A673 (cell line): ENCODE results near the gene FAM131C. TPM values are rescaled to one million over a fixed set of nuclear protein-coding genes. Genes with fewer than 3 reads are reported as not detected.
"Not testable (repeated sequence)": the region's sequence is repeated elsewhere in the genome, so short reads cannot be mapped to it uniquely, and the experiment has no call there.

Source experiments
- BruUV-seq: library from RNA; stranded (reverse); fragments of 400-500 nt; replicated peaks from 2 replicates; lab custom pipeline; 2021; lab: Mats Ljungman, UMichigan
- CTCF ChIA-PET: fragments of 300-600 bp; sonication (Branson Sonifier 250); formaldehyde crosslinking; loops from one replicate; lab custom pipeline; 2022; ENCODE audit warnings: antibody characterized with exemption; lab: Charles Lee
- POLR2A ChIA-PET: fragments of 300-600 bp; sonication (Branson Sonifier 250); formaldehyde crosslinking; loops from one replicate; lab custom pipeline; 2022; ENCODE audit warnings: antibody characterized with exemption; ENCODE audit not compliant: low non-redundant PET; lab: Charles Lee
- DNase-seq: peaks from one replicate; pipeline ENCODE4 v3.0.0-alpha.2; 2015; ENCODE audit warnings: low spot score
- H3K27ac ChIP-seq: fragments of 200-600 bp; sonication (generic); 2 replicates; pipeline ENCODE4 v1.5.1; 2016; ENCODE audit warnings: mixed run types, low read depth, mild to moderate bottlenecking, mixed read lengths, antibody characterized with exemption, low read length; ENCODE audit not compliant: poor library complexity, severe bottlenecking
- H3K27me3 ChIP-seq: fragments of 200-600 bp; sonication (generic); replicated peaks from 2 replicates; pipeline ENCODE4 v1.6.1; 2017; ENCODE audit warnings: mixed run types, low read depth, mild to moderate bottlenecking, mixed read lengths, antibody characterized with exemption, low read length; ENCODE audit not compliant: insufficient read depth, poor library complexity
- H3K36me3 ChIP-seq: fragments of 200-600 bp; sonication (generic); 2 replicates; pipeline ENCODE4 v1.6.1; 2016; ENCODE audit warnings: mixed run types, mild to moderate bottlenecking, mixed read lengths, antibody characterized with exemption, low read length; ENCODE audit not compliant: insufficient read depth, poor library complexity, severe bottlenecking
- H3K4me1 ChIP-seq: fragments of 200-600 bp; sonication (generic); 2 replicates; pipeline ENCODE4 v1.6.1; 2017; ENCODE audit warnings: mixed run types, mild to moderate bottlenecking, mixed read lengths, antibody characterized with exemption, low read length; ENCODE audit not compliant: insufficient read depth, poor library complexity, severe bottlenecking
- H3K4me3 ChIP-seq: fragments of 200-600 bp; sonication (generic); 2 replicates; pipeline ENCODE4 v1.5.1; 2016; ENCODE audit warnings: low read depth, mixed run types, mild to moderate bottlenecking, mixed read lengths, low read length; ENCODE audit not compliant: poor library complexity, severe bottlenecking
- H3K9me3 ChIP-seq: fragments of 200-600 bp; sonication (generic); 2 replicates; pipeline ENCODE4 v1.6.1; 2016; ENCODE audit warnings: mixed run types, low read depth, mild to moderate bottlenecking, mixed read lengths, antibody characterized with exemption, low read length; ENCODE audit not compliant: poor library complexity, severe bottlenecking
- EZH2 ChIP-seq: fragments of 200-600 bp; sonication (generic); IDR thresholded peaks from 2 replicates; pipeline ENCODE4 v1.6.1; 2017; ENCODE audit warnings: borderline replicate concordance, low read depth, mild to moderate bottlenecking, mixed read lengths, antibody characterized with exemption, low read length; ENCODE audit not compliant: poor library complexity, severe bottlenecking
- intact Hi-C: fragments of 100-400 bp; cut with micrococcal nuclease; formaldehyde crosslinking; loops from one replicate; pipeline ENCODE4 v1.10.0; 2022; ENCODE audit not compliant: unreplicated experiment
- total RNA-seq: library from RNA; stranded (reverse); gene quantifications from 2 replicates; pipeline ENCODE4 v1.2.3, GENCODE V29; 2021
- TF ChIP-seq, protein P1 (sequence below): fragments of 300-800, 200-600 bp; sonication (generic); conservative IDR thresholded peaks from 2 replicates; pipeline ENCODE4 v1.5.1; 2017; ENCODE audit warnings: low read depth, mild to moderate bottlenecking, antibody characterized with exemption, low read length, moderate library complexity, mixed read lengths

FAM131C gene
- total RNA-seq, 1 experiment from 2014 or later = 0.71 TPM

DNA sequence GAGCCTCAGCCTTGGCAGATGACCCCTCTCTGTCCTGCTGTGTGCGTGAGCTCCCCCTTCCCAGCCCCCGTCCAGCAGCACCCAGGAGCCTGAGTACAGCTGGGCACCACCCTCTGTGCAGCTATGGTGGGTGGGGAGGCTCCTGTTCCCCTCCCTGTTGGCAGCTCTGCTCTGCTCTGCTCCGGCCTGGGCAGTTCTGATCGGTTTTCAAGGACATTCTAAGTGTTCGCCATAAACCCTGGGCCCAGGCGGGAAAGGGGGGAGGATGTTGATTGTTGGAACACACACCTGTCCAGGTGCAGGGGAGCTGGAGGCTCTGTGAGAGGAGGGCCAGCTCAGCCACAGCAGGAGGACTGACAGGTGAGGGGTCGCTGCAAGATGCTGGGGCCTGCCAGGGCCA lies 29.9 kb downstream of the FAM131C start, which contains the start of gene CLCNKB:
CLCNKB (plus strand) TSS at position 262 of the 400 bp plus-strand sequence. CDS start 711 bp downstream, outside the sequence.
- no peaks in the 10 kb centered on the region for H3K27me3 ChIP-seq
- TF ChIP-seq EZH2 = no peak
- TF ChIP-seq, protein P1, sequence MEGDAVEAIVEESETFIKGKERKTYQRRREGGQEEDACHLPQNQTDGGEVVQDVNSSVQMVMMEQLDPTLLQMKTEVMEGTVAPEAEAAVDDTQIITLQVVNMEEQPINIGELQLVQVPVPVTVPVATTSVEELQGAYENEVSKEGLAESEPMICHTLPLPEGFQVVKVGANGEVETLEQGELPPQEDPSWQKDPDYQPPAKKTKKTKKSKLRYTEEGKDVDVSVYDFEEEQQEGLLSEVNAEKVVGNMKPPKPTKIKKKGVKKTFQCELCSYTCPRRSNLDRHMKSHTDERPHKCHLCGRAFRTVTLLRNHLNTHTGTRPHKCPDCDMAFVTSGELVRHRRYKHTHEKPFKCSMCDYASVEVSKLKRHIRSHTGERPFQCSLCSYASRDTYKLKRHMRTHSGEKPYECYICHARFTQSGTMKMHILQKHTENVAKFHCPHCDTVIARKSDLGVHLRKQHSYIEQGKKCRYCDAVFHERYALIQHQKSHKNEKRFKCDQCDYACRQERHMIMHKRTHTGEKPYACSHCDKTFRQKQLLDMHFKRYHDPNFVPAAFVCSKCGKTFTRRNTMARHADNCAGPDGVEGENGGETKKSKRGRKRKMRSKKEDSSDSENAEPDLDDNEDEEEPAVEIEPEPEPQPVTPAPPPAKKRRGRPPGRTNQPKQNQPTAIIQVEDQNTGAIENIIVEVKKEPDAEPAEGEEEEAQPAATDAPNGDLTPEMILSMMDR = no peak
- BruUV-seq = no TSS peak
- H3K27ac ChIP-seq = no peak within 1 kb of the TSS
- intact Hi-C loops = no loop called here
- ChIA-PET CTCF (no interaction called here), POLR2A (no interaction called here)
- no peaks in the 10 kb centered on the region for H3K36me3 ChIP-seq
- no peak for DNase-seq
- no peaks in the 10 kb centered on the region for H3K4me1 ChIP-seq
- H3K9me3 ChIP-seq = no peaks in the 10 kb centered on the region
- H3K4me3 ChIP-seq = no peak within 1 kb of the TSS

DNA sequence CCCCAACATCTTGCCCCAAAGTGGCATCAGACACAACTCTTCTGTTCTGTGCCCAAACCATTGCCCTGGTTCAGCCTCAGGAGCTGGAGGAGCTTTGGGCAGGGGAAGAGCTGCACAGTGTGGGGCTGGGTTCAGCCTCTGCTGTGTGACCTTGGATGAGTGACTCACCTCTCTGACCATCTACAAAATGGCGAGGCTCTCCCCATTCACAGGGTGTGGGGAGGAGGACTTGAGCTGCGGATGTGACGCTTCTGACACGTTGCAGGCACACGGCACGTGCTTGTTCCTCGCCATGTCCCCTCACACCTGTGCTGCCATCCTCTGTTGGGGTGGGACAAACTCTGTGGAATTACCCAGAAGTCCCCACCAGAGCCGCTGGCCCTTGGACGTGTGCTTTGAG lies 30.8 kb downstream of the FAM131C start:
- CTCF ChIA-PET, H3K27ac ChIP-seq, H3K9me3 ChIP-seq, POLR2A ChIA-PET, H3K4me1 ChIP-seq, H3K36me3 ChIP-seq, H3K4me3 ChIP-seq, intact Hi-C loops, BruUV-seq, DNase-seq, H3K27me3 ChIP-seq: not testable (repeated sequence)

DNA sequence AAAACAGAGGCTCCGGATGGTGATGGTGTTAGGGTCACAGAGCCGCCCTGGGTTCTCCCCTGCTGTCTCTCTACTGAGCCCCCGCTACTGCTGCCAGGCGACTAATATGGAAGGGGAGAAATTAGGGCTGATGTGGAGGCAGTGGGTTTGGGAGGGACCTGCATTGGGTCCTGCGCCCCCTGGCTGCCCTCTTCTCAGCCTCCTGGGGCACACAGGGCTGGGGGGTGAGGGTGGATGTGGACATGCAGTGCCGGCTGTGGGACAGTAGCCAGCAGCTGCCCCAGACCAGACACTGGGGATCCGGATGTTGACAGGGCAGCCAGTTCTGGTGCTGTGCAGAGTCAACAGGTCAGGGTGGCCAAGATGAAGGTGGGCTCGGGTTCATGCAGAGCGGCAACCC lies 31.4 kb downstream of the FAM131C start:
- BruUV-seq = no TSS peak
- no peak for DNase-seq
- TF ChIP-seq, protein P1 = peak; percentile 46
- no peak for TF ChIP-seq EZH2
- Histone ChIP-seq H3K27me3 (no peaks in the 10 kb centered on the region), H3K27ac (no peak overlapping the region), H3K4me3 (no peak overlapping the region), H3K9me3 (no peaks in the 10 kb centered on the region), H3K4me1 (no peaks in the 10 kb centered on the region), H3K36me3 (no peaks in the 10 kb centered on the region)
- POLR2A ChIA-PET = no interaction called here
- intact Hi-C loops = no loop called here
- CTCF ChIA-PET = interaction anchor here (0.6 kb wide), 2 partner anchors 38 to 606 kb away, joined by 3 to 4 read pairs; no protein-coding TSS in a partner anchor

DNA sequence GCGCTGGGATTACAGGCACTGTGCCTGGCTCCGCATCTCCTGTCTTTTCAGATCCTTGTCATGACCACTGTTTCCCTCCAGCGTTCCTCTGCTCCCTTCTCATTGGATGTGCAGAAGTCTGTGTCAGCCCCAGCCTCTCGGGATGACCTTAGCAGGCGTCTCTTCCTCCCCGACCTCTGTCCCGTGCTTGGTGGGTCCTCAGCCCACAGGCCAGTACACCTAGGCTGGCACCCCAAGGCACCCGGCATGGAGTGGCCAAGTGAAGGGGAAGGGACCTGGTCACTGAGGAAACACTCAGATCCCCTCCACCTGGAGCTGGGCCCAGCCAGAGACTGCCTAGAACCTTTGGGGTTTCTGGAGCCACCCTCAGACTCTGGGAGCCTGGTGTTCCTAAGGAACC lies 32.3 kb downstream of the FAM131C start:
- Histone ChIP-seq H3K4me3 (no peak overlapping the region), H3K4me1 (no peaks in the 10 kb centered on the region), H3K27me3 (no peaks in the 10 kb centered on the region), H3K27ac (no peak overlapping the region), H3K36me3 (no peaks in the 10 kb centered on the region), H3K9me3 (no peaks in the 10 kb centered on the region)
- no peak for DNase-seq
- ChIA-PET POLR2A (no interaction called here), CTCF (interaction anchor here (0.6 kb wide), 1 partner anchor 37 kb away, joined by 3 read pairs; no protein-coding TSS in a partner anchor)
- BruUV-seq = no TSS peak
- intact Hi-C loops = no loop called here
- no peak for TF ChIP-seq EZH2
- TF ChIP-seq, protein P1 = no peak

GRCh38 chr1:16039871-16040270 lies 33.6 kb downstream of the FAM131C start:
- POLR2A ChIA-PET, DNase-seq, H3K4me3 ChIP-seq, H3K27me3 ChIP-seq, H3K9me3 ChIP-seq, BruUV-seq, H3K27ac ChIP-seq, intact Hi-C loops, H3K4me1 ChIP-seq, H3K36me3 ChIP-seq: not testable (repeated sequence)
- CTCF ChIA-PET = interaction anchor here (1.0 kb wide), 1 partner anchor 23 kb away, joined by 3 read pairs; no protein-coding TSS in a partner anchor
